Neuronal stem cell (in vitro differentiated cells): ENCODE measurements around the gene PAPOLA.
A peak's percentile ranks its signal among the peaks of the same experiment; 100 is the strongest.
"Not testable (repeated sequence)": the region's sequence is repeated elsewhere in the genome, so short reads cannot be mapped to it uniquely, and the experiment has no call there.

Source experiments
- DNase-seq: peaks from one replicate; pipeline ENCODE4 v3.0.0-alpha.2; 2013; ENCODE audit warnings: low spot score
- H2AFZ ChIP-seq: one replicate; pipeline ENCODE4 v1.6.1; 2013; ENCODE audit warnings: mild to moderate bottlenecking, low read length, inconsistent platforms
- H2AK5ac ChIP-seq: 2 replicates; pipeline ENCODE4 v1.6.1; 2013; ENCODE audit warnings: low read depth, mild to moderate bottlenecking, inconsistent platforms, low read length, moderate library complexity, mixed read lengths
- H2BK120ac ChIP-seq: 2 replicates; pipeline ENCODE4 v1.6.1; 2013; ENCODE audit warnings: low read depth, mild to moderate bottlenecking, inconsistent platforms, low read length, moderate library complexity, mixed read lengths
- H2BK12ac ChIP-seq: one replicate; pipeline ENCODE4 v1.6.1; 2013; ENCODE audit warnings: low read length, inconsistent platforms
- H2BK15ac ChIP-seq: 2 replicates; pipeline ENCODE4 v1.6.1; 2013; ENCODE audit warnings: mild to moderate bottlenecking, low read length, inconsistent platforms, mixed read lengths
- H2BK5ac ChIP-seq: one replicate; pipeline ENCODE4 v1.6.1; 2013; ENCODE audit warnings: inconsistent platforms, mild to moderate bottlenecking, low read length, moderate library complexity
- H3K14ac ChIP-seq: one replicate; pipeline ENCODE4 v1.6.1; 2013; ENCODE audit warnings: low read length, inconsistent platforms
- H3K18ac ChIP-seq: 2 replicates; pipeline ENCODE4 v1.6.1; 2013; ENCODE audit warnings: low read length, inconsistent platforms
- H3K23ac ChIP-seq: 2 replicates; pipeline ENCODE4 v1.6.1; 2013; ENCODE audit warnings: low read depth, mild to moderate bottlenecking, mixed read lengths, low read length, inconsistent platforms; ENCODE audit not compliant: poor library complexity
- H3K27ac ChIP-seq: replicated peaks from 3 replicates; pipeline ENCODE4 v1.5.1; 2013; ENCODE audit warnings: low read length, inconsistent platforms
- H3K27me3 ChIP-seq, 3 experiments: 2 replicates each; pipeline ENCODE4 v1.6.1; 2013; ENCODE audit warnings: low read length in 3 of 3, mild to moderate bottlenecking in 2 of 3, inconsistent platforms in 1 of 3, low read depth in 1 of 3, mixed read lengths in 1 of 3, moderate library complexity in 1 of 3; ENCODE audit not compliant: control insufficient read depth in 3 of 3, insufficient read depth in 3 of 3
- H3K36me3 ChIP-seq, 2 donors: replicated peaks in 1 of 2; 2 replicates each; pipeline ENCODE4 v1.6.1; 2013; ENCODE audit warnings: low read length in 2 of 2; ENCODE audit not compliant: control insufficient read depth in 2 of 2, insufficient read depth in 2 of 2
- H3K4ac ChIP-seq: 2 replicates; pipeline ENCODE4 v1.6.1; 2013; ENCODE audit warnings: inconsistent platforms, mild to moderate bottlenecking, low read length, moderate library complexity
- H3K4me1 ChIP-seq, 2 donors: 1 replicate in 1 of 2; 2 replicates in 1 of 2; pipeline ENCODE4 v1.6.1; 2013; ENCODE audit warnings: low read length in 2 of 2, low read depth in 1 of 2; ENCODE audit not compliant: control insufficient read depth in 2 of 2, insufficient read depth in 1 of 2
- H3K4me2 ChIP-seq: one replicate; pipeline ENCODE4 v1.6.1; 2013; ENCODE audit warnings: mild to moderate bottlenecking, low read length, inconsistent platforms; ENCODE audit not compliant: insufficient read depth, poor library complexity, severe bottlenecking
- H3K4me3 ChIP-seq, 2 donors: 2 replicates each; pipeline ENCODE4 v1.5.1; 2013; ENCODE audit warnings: low read length in 2 of 2, mild to moderate bottlenecking in 2 of 2, inconsistent platforms in 1 of 2, moderate library complexity in 1 of 2
- H3K79me1 ChIP-seq: one replicate; pipeline ENCODE4 v1.6.1; 2013; ENCODE audit warnings: low read depth, mild to moderate bottlenecking, inconsistent platforms, low read length, moderate library complexity
- H3K9ac ChIP-seq: one replicate; pipeline ENCODE4 v1.6.1; 2013; ENCODE audit warnings: mild to moderate bottlenecking, low read depth, low read length, inconsistent platforms; ENCODE audit not compliant: poor library complexity
- H3K9me3 ChIP-seq, 2 donors: replicated peaks in 1 of 2; 2 replicates each; pipeline versions ENCODE3 to v1.6.1; 2013; ENCODE audit warnings: low read length in 2 of 2, mild to moderate bottlenecking in 2 of 2, inconsistent platforms in 1 of 2, low read depth in 1 of 2, mixed read lengths in 1 of 2, moderate library complexity in 1 of 2; ENCODE audit not compliant: control insufficient read depth in 2 of 2, insufficient read depth in 1 of 2
- H4K8ac ChIP-seq: one replicate; pipeline ENCODE4 v1.6.1; 2013; ENCODE audit warnings: low read depth, mild to moderate bottlenecking, inconsistent platforms, low read length, moderate library complexity
- H4K91ac ChIP-seq: one replicate; pipeline ENCODE4 v1.6.1; 2013; ENCODE audit warnings: low read length, low read depth, mild to moderate bottlenecking, inconsistent platforms; ENCODE audit not compliant: poor library complexity
- WGBS, 2 donors: extraction: QIAGEN DNeasy Blood & Tissue Kit; methylation state at CpG; one replicate each; pipeline ENCODE4 v1.1.7; 2013; ENCODE audit warnings: missing lambda C conversion rate in 2 of 2, mixed read lengths in 1 of 2; ENCODE audit not compliant: insufficient read length in 2 of 2, insufficient replicate concordance in 1 of 2; ENCODE audit errors: extremely low coverage in 2 of 2; 5-methylcytosine and 5-hydroxymethylcytosine counted together

PAPOLA gene

GRCh38 chr14:96501217-96501739, 904 bp upstream of the PAPOLA start:
- peaks cover 0 to 5% of the 10 kb centered on the region in 2 donors for H3K4me1 ChIP-seq
- no peaks in the 10 kb centered on the region for H3K79me1 ChIP-seq
- no peak overlapping the region for H3K27ac ChIP-seq
- no peak overlapping the region for H2BK120ac ChIP-seq
- H2AFZ ChIP-seq: peak overlapping the region; percentile 90
- H3K4me3 ChIP-seq: peak overlapping the region; percentile 79 to 99
- no peaks in the 10 kb centered on the region for H3K27me3 ChIP-seq
- H3K36me3 ChIP-seq: peaks cover 2 to 23% of the 10 kb centered on the region in 2 donors
- no peak overlapping the region for H2BK15ac ChIP-seq
- no peak overlapping the region for H4K8ac ChIP-seq
- H3K4me2 ChIP-seq: peak overlapping the region; percentile 55
- DNase-seq: no peak
- H3K14ac ChIP-seq: no peak overlapping the region
- WGBS, 2 donors: no CpG with 5 or more reads among the region's 15 CpGs
- H3K18ac ChIP-seq: no peak overlapping the region
- peak overlapping the region; percentile 92 for H3K9ac ChIP-seq
- H2AK5ac ChIP-seq: no peak overlapping the region
- H4K91ac ChIP-seq: no peak overlapping the region
- H2BK12ac ChIP-seq: no peak overlapping the region
- no peak overlapping the region for H2BK5ac ChIP-seq
- H3K9me3 ChIP-seq: peaks cover 0 to 5% of the 10 kb centered on the region in 2 donors
- no peak overlapping the region for H3K23ac ChIP-seq
- no peak overlapping the region for H3K4ac ChIP-seq

DNA sequence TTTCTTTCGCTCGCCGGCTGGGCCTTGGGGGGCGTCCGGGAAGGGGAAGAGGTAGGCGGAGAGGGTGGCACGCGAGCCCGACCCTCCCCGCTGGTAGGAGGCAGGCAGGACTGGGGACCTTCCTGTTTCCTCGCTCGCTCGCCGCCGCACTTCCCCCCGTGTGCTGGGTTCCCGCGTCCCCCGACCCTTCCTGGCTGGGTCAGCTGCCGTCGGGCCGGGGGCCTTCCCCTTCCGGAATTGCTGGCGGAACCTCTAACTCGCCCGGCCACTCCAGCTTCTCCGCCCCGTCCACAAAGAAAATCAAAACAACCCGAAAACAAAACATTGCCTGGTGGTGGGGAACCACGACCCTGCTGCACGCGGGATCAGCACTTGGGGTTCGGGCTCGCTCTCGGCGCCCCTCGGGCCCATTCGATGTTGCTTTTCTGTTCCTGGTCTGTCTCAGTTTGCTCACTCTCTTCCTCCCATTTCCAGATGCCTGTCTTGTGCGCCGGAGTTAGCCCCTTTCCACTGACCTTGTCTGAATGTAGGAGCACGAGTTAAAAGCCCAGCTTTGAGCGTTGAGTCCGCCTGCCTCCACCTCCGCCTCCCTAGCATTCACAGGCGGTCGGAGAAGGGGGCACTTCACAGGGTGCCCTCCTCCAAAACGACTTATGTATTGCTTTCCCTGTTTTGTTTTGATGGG, 581 bp downstream of the PAPOLA start:
- peak; percentile 23 for DNase-seq

DNA sequence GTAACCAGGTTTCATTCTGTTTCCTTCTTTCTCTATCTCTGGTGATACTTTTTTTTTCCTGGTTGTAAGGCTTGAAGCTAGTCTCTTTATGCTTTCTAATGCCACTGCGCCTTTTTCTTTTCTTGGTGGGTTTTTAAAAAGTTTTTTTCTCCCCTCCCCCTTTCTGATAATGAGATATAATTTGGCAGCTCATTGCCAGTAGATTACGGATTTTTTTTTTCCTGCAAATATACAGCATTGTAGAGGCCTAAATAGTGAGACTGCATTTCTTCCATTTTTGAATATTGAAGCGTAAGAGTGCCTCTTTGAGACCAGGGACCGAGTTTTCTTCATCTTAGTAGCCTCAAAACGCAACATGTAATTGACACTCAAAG, 1.1 kb downstream of the PAPOLA start:
- Histone ChIP-seq H3K9me3 (peaks cover 0 to 8% of the 10 kb centered on the region in 2 donors), H3K4me1 (peaks cover 0 to 5% of the 10 kb centered on the region in 2 donors), H2BK15ac (no peak overlapping the region), H3K4ac (no peak overlapping the region), H4K8ac (no peak overlapping the region), H3K23ac (no peak overlapping the region), H3K36me3 (peaks cover 2 to 23% of the 10 kb centered on the region in 2 donors), H2AFZ (peak overlapping the region; percentile 90), H3K9ac (no peak overlapping the region), H3K79me1 (no peaks in the 10 kb centered on the region), H2BK12ac (no peak overlapping the region), H3K14ac (no peak overlapping the region), H2BK5ac (no peak overlapping the region), H3K4me2 (peak overlapping the region; percentile 66), H2BK120ac (no peak overlapping the region), H4K91ac (no peak overlapping the region), H3K27ac (no peak overlapping the region), H2AK5ac (no peak overlapping the region), H3K18ac (no peak overlapping the region), H3K4me3 (peak overlapping the region; percentile 79 to 99), H3K27me3 (no peaks in the 10 kb centered on the region)
- DNase-seq: no peak
- no CpG with 5 or more reads among the region's 5 CpGs for WGBS, 2 donors

More for the DNA sequence above, 581 bp downstream of the PAPOLA start:
- H3K18ac ChIP-seq: peak overlapping the region; percentile 96
- no peaks in the 10 kb centered on the region for H3K27me3 ChIP-seq
- H3K4me2 ChIP-seq: peak overlapping the region; percentile 66
- peak overlapping the region; percentile 46 for H3K23ac ChIP-seq
- peak overlapping the region; percentile 38 for H2AK5ac ChIP-seq
- H3K9me3 ChIP-seq: peaks cover 0 to 8% of the 10 kb centered on the region in 2 donors
- no peak overlapping the region for H4K8ac ChIP-seq
- H3K14ac ChIP-seq: peak overlapping the region; percentile 74
- H2BK5ac ChIP-seq: peak overlapping the region; percentile 93
- peak overlapping the region; percentile 90 for H2AFZ ChIP-seq
- no peak overlapping the region for H2BK12ac ChIP-seq
- H3K27ac ChIP-seq: peak overlapping the region; percentile 79
- peak overlapping the region; percentile 95 for H3K9ac ChIP-seq
- peak overlapping the region; percentile 28 for H4K91ac ChIP-seq
- no peak overlapping the region for H3K4ac ChIP-seq
- H2BK120ac ChIP-seq: peak overlapping the region; percentile 63
- H3K36me3 ChIP-seq: peaks cover 2 to 23% of the 10 kb centered on the region in 2 donors
- H2BK15ac ChIP-seq: no peak overlapping the region
- H3K4me3 ChIP-seq: peak overlapping the region; percentile 79 to 99
- peaks cover 0 to 5% of the 10 kb centered on the region in 2 donors for H3K4me1 ChIP-seq
- no CpG with 5 or more reads among the region's 47 CpGs for WGBS, 2 donors
- H3K79me1 ChIP-seq: no peaks in the 10 kb centered on the region

DNA sequence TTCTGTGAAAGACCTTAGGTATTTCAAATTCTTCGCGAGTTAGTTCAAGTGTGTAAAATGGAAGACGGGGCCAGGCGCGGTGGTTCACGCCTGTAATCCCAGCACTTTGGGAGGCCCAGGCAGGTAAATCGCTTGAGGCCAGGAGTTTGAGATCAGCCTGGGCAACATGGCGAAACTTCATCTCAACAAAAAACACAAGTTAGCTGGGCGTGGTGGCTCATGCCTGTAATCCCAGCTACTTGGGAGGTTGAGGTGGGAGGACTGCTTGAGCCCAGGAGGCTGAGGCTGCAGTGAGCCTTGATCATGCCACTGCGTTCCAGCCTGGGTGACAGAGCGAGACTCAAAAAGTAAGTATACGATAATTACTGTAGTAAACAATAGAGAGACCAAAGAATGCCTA, 2.2 kb downstream of the PAPOLA start:
- H3K36me3 ChIP-seq: peaks cover 2 to 23% of the 10 kb centered on the region in 2 donors
- not testable (repeated sequence) for H3K27me3 ChIP-seq, H2AK5ac ChIP-seq, H2BK12ac ChIP-seq, H3K4me2 ChIP-seq, H3K14ac ChIP-seq, H4K91ac ChIP-seq, H2BK120ac ChIP-seq, H3K9me3 ChIP-seq, H3K4me1 ChIP-seq, H3K27ac ChIP-seq, H3K4ac ChIP-seq, H3K23ac ChIP-seq, H2BK15ac ChIP-seq, H2AFZ ChIP-seq, DNase-seq, H3K9ac ChIP-seq, H3K18ac ChIP-seq, H3K79me1 ChIP-seq, H4K8ac ChIP-seq, H2BK5ac ChIP-seq
- peak overlapping the region; percentile 19 to 79 for H3K4me3 ChIP-seq
- WGBS, 2 donors: no CpG with 5 or more reads among the region's 12 CpGs
